Ascending aorta (tissue), 2 donors: Measurements from ENCODE around the gene C1QTNF5. TPM values are rescaled to one million over a fixed set of nuclear protein-coding genes. Genes with fewer than 3 reads are reported as not detected.
"Not testable (repeated sequence)": the region's sequence is repeated elsewhere in the genome, so short reads cannot be mapped to it uniquely, and the experiment has no call there.

Experiments used
- DNase-seq, 2 donors: peaks; one replicate each; pipeline ENCODE4 v3.0.0-alpha.2; 2019; ENCODE audit warnings: low spot score in 2 of 2
- H3K27ac ChIP-seq, 2 donors: fragments of 200-600 bp; sonication (generic); one replicate each; pipeline ENCODE4 v1.5.1; 2016 to 2017; ENCODE audit warnings: mild to moderate bottlenecking in 1 of 2
- H3K27me3 ChIP-seq: fragments of 200-600 bp; sonication (generic); one replicate; pipeline ENCODE4 v1.5.1; 2017
- H3K36me3 ChIP-seq, 2 donors: fragments of 200-600 bp; sonication (generic); one replicate each; pipeline ENCODE4 v1.5.1; 2016
- H3K4me1 ChIP-seq, 2 donors: fragments of 200-600 bp; sonication (generic); one replicate each; pipeline ENCODE4 v1.5.1; 2016 to 2017; ENCODE audit warnings: mild to moderate bottlenecking in 1 of 2
- H3K4me3 ChIP-seq, 2 donors: fragments of 200-600 bp; sonication (generic); one replicate each; pipeline ENCODE4 v1.5.1; 2016 to 2017; ENCODE audit warnings: mild to moderate bottlenecking in 1 of 2
- H3K9me3 ChIP-seq, 2 donors: fragments of 200-600 bp; sonication (generic); one replicate each; pipeline ENCODE4 v1.5.1; 2016
- intact Hi-C: fragments of 100-400 bp; cut with DNase I; formaldehyde crosslinking; loops from one replicate; pipeline ENCODE4 v1.15.1; 2023
- total RNA-seq: library from RNA; depleted of rRNA; stranded (reverse); fragments of >200 nt; gene quantifications from one replicate; pipeline ENCODE4 v1.1.0, GENCODE V29; 2016
- TF ChIP-seq, protein P1 (sequence below), 3 experiments: fragments of 200-600 bp in 2 of 3; fragments of 450-650 bp in 1 of 3; sonication (generic) in 2 of 3; IDR thresholded peaks; one replicate each; pipeline ENCODE4 v1.5.1; 2016 to 2019; ENCODE audit warnings: antibody characterized with exemption in 3 of 3, mild to moderate bottlenecking in 1 of 3, moderate library complexity in 1 of 3

The C1QTNF5 gene, protein sequence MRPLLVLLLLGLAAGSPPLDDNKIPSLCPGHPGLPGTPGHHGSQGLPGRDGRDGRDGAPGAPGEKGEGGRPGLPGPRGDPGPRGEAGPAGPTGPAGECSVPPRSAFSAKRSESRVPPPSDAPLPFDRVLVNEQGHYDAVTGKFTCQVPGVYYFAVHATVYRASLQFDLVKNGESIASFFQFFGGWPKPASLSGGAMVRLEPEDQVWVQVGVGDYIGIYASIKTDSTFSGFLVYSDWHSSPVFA
- 95.8 TPM for total RNA-seq

DNA sequence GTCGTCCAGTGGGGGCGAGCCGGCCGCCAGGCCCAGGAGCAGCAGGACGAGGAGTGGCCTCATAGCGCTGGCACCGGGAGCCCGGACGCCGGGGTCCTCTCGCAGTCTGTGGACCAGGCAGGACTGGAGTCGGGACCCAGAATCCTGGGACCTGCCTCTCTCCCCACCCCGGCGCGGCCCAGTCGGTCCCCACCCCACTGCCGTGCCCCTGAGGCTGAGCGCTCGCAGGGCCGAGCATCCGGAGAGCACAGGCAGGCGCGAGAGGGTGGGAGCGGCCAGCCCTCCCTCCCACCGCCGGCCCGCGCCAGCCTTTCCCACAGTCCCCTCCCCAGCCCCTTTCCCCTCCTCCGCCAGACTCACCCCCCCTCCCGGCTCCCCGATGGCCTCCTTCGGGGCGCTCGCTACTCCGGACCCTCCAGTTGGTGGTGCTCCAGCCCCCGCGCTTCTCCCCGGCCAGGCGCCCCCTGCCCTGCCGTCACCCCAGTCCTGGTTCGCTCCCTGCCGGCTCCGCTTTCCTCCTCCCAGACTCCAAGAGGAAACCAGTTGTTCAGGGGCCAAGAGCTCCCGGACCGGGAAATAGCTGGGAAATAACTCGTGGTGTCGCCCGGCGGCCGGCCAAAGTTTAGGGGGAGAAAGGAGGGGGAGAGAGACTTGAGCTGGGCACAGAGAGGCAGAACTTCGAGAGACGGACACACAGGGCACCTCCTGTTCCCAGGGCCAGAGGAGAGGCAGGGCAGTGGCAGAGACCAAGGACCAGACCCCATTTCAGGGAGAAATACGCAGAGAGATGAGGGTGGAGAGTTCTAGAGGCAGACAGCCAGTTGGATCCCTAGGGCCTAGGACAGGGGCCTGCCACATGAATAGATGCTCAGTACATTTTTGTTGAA, at the start of gene C1QTNF5:
TSS of gene C1QTNF5 (minus strand) at position 549 of the 887 bp plus-strand sequence. CDS start at position 63, 486 bp downstream.
- peak; percentile 68 to 90 for DNase-seq
- Histone ChIP-seq H3K36me3 (peaks cover 0 to 6% of the 10 kb centered on the region in 2 donors), H3K27me3 (no peaks in the 10 kb centered on the region), H3K9me3 (no peaks in the 10 kb centered on the region), H3K4me1 (peaks cover 4 to 29% of the 10 kb centered on the region in 2 donors), H3K4me3 (peak within 1 kb of the TSS; percentile 66 to 94), H3K27ac (peak within 1 kb of the TSS; percentile 88 to 96)
- TF ChIP-seq, protein P1, sequence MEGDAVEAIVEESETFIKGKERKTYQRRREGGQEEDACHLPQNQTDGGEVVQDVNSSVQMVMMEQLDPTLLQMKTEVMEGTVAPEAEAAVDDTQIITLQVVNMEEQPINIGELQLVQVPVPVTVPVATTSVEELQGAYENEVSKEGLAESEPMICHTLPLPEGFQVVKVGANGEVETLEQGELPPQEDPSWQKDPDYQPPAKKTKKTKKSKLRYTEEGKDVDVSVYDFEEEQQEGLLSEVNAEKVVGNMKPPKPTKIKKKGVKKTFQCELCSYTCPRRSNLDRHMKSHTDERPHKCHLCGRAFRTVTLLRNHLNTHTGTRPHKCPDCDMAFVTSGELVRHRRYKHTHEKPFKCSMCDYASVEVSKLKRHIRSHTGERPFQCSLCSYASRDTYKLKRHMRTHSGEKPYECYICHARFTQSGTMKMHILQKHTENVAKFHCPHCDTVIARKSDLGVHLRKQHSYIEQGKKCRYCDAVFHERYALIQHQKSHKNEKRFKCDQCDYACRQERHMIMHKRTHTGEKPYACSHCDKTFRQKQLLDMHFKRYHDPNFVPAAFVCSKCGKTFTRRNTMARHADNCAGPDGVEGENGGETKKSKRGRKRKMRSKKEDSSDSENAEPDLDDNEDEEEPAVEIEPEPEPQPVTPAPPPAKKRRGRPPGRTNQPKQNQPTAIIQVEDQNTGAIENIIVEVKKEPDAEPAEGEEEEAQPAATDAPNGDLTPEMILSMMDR (IDR thresholded peaks at IDR 0.05): no peak
- intact Hi-C loops: loop anchor here (1.0 to 5.0 kb wide), 2 partner anchors 42 to 171 kb away; partner anchors contain the start of gene USP2

GRCh38 chr11:119389611-119390254, 49.0 kb upstream of the C1QTNF5 start:
- no peaks in the 10 kb centered on the region for H3K36me3 ChIP-seq
- H3K4me1 ChIP-seq: no peaks in the 10 kb centered on the region
- H3K9me3 ChIP-seq: no peaks in the 10 kb centered on the region
- H3K4me3 ChIP-seq: no peak overlapping the region
- no peak overlapping the region for H3K27ac ChIP-seq
- intact Hi-C loops: loop anchor here (10.0 kb wide), 1 partner anchor 335 kb away; the partner anchor contains the start of gene NECTIN1
- no peaks in the 10 kb centered on the region for H3K27me3 ChIP-seq
- no peak for DNase-seq
- TF ChIP-seq, protein P1 (IDR thresholded peaks at IDR 0.05): no peak

- H3K4me3 ChIP-seq: no peak overlapping the region
- TF ChIP-seq, protein P1 (IDR thresholded peaks at IDR 0.05): no peak
- no peak for DNase-seq
- H3K27me3 ChIP-seq: no peaks in the 10 kb centered on the region
- no peaks in the 10 kb centered on the region for H3K36me3 ChIP-seq
- H3K4me1 ChIP-seq: no peaks in the 10 kb centered on the region
- no peaks in the 10 kb centered on the region for H3K9me3 ChIP-seq
- intact Hi-C loops: loop anchor here (10.0 kb wide), 1 partner anchor 337 kb away; the partner anchor contains the start of gene NECTIN1
- no peak overlapping the region for H3K27ac ChIP-seq
Measured at GRCh38 chr11:119388103-119388502, 47.4 kb upstream of the C1QTNF5 start.

DNA sequence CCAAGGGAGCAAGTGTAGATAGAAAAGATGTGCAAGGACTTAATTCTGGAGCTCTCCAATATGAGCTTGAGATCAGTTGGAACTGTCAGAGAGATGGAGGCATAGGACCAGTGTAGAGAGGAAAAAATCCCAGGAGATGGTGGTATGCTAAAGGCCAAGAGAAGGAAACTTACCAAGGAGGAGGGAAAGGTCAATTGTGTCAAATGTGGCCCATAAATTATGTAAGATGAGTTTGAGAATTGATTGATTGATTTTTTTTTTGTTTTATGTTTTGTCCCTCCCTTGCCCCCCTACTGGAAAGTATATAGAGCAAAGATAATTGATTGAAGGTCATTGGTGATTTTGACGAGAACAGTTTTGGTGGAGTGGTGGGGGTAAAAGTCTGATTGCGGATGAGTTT, 43.6 kb upstream of the C1QTNF5 start:
- intact Hi-C loops: loop anchor here (5.0 to 10.0 kb wide), 3 partner anchors 42 to 947 kb away; partner anchors contain the start of genes C1QTNF5, KMT2A and NECTIN1
- Histone ChIP-seq H3K4me3 (no peak overlapping the region), H3K27me3 (no peaks in the 10 kb centered on the region), H3K36me3 (no peaks in the 10 kb centered on the region), H3K27ac (no peak overlapping the region), H3K4me1 (peaks cover 0 to 13% of the 10 kb centered on the region in 2 donors), H3K9me3 (no peaks in the 10 kb centered on the region)
- TF ChIP-seq, protein P1 (IDR thresholded peaks at IDR 0.05): no peak
- no peak for DNase-seq

DNA sequence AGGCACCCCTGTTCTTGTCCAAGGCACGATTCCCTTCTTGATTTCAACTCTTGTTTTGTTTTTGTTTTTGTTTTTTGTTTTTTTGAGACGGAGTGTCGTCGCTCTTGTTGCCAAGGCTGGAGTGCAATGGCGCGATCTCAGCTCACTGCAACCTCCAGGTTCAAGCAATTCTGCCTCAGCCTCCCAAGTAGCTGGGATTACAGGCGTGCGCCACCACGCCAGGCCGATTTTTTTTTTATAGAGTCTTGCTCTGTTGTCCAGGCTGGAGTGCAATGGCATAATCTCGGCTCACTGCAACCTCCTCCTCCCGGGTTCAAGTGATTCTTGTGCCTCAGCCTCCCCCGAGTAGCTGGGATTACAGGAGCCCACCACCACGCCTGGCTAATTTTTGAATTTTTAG, 41.8 kb upstream of the C1QTNF5 start:
- not testable (repeated sequence) for H3K36me3 ChIP-seq, H3K4me3 ChIP-seq, H3K27ac ChIP-seq, DNase-seq, H3K9me3 ChIP-seq, H3K27me3 ChIP-seq
- H3K4me1 ChIP-seq: peaks cover 0 to 13% of the 10 kb centered on the region in 2 donors
- intact Hi-C loops: loop anchor here (5.0 to 10.0 kb wide), 3 partner anchors 40 to 945 kb away; partner anchors contain the start of genes C1QTNF5, KMT2A and NECTIN1
